ENCODE measurements around the gene HOXC10.
A peak's percentile ranks its signal among the peaks of the same experiment; 100 is the strongest.

The HOXC10 gene

DNA sequence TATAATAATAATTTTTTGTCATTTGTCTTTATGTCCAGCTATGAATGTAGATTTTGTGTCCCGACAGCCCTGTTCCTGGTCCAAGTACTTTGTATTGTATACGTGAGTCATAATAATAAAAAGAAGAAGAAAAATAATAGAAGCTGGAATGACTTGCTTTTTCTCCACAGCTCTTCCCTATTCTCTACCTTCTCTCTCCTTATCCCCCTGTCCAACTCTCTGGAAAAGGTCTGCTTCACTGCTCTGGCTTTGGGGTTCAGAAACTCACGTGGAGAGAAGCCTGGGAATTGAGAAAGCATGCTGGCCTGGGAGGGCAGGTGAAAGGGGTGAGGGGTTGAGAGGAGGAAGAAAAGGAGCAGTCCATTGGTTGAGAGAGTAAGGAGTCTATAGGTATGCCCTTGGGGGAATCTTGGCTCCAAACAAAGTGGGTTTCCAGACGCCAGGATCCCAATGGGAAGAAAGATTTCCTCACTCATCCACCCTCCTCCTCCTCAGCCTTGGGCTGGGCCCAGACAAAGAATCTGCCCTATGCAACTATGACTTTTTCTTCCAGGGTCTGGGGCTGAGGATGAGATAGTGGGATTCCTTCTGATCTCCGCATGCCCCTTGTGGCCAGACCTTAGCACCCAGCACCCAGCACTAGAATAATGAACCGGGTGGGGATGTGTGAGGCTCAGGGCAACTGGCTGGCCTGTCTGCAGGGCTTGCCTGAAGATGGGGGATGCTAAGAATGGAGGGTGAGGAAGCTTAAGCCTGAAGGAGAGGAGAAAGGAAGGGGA lies 27.9 kb downstream of the HOXC10 start:
- no peak for DNase-seq (ENCODE audit: extremely low read depth, insufficient read length)
- Histone ChIP-seq H3K27me3 (replicated peaks; ENCODE audit: control insufficient read depth, insufficient read depth, low read length) (peaks cover 3% of the 10 kb centered on the region), H3K36me3 (ENCODE audit: control insufficient read depth, insufficient read depth, low read length) (no peaks in the 10 kb centered on the region), H3K4me3 (replicated peaks; ENCODE audit: low read depth, low read length) (no peak overlapping the region)
- TF ChIP-seq, protein P1, sequence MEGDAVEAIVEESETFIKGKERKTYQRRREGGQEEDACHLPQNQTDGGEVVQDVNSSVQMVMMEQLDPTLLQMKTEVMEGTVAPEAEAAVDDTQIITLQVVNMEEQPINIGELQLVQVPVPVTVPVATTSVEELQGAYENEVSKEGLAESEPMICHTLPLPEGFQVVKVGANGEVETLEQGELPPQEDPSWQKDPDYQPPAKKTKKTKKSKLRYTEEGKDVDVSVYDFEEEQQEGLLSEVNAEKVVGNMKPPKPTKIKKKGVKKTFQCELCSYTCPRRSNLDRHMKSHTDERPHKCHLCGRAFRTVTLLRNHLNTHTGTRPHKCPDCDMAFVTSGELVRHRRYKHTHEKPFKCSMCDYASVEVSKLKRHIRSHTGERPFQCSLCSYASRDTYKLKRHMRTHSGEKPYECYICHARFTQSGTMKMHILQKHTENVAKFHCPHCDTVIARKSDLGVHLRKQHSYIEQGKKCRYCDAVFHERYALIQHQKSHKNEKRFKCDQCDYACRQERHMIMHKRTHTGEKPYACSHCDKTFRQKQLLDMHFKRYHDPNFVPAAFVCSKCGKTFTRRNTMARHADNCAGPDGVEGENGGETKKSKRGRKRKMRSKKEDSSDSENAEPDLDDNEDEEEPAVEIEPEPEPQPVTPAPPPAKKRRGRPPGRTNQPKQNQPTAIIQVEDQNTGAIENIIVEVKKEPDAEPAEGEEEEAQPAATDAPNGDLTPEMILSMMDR (IDR thresholded peaks at IDR 0.05; ENCODE audit: insufficient read depth, low read length, poor library complexity, severe bottlenecking) = peak; percentile 17

DNA sequence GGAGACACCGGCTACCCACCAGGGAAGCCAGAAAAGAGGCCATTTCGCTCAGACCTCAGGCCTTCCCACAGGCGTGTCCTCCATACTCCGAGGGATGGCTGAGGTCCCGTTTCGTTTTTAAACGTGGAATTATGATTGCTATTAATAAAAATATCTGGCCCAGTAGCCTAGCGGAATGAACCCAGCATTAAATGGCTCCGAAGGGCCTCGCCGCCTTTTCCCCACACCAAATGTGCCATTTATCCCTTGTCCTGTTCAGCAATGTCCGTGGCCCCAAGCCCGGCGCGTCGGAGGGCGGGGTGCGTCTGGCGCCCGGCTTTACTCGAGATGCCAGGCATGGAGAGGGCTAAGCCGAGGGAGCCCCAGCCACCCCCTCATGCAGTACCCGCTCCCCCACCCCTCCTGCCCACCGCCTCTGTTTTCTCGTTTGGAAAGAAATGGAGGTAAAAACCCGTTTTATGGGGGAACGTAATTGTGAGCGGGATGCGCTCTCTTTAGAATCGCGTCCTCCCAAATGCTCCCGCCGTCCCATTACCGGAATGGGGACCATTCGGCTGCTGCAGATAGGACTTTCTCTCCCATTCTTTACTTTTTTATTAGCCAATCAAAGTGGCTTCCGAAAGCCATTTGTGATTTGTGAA lies 29.6 kb downstream of the HOXC10 start:
- H3K27me3 ChIP-seq (replicated peaks; ENCODE audit: control insufficient read depth, insufficient read depth, low read length) = peaks cover 3% of the 10 kb centered on the region
- no peak for DNase-seq (ENCODE audit: extremely low read depth, insufficient read length)
- TF ChIP-seq, protein P1 (IDR thresholded peaks at IDR 0.05; ENCODE audit: insufficient read depth, low read length, poor library complexity, severe bottlenecking) = no peak
- no peaks in the 10 kb centered on the region for H3K36me3 ChIP-seq (ENCODE audit: control insufficient read depth, insufficient read depth, low read length)
- no peak overlapping the region for H3K4me3 ChIP-seq (replicated peaks; ENCODE audit: low read depth, low read length)

DNA sequence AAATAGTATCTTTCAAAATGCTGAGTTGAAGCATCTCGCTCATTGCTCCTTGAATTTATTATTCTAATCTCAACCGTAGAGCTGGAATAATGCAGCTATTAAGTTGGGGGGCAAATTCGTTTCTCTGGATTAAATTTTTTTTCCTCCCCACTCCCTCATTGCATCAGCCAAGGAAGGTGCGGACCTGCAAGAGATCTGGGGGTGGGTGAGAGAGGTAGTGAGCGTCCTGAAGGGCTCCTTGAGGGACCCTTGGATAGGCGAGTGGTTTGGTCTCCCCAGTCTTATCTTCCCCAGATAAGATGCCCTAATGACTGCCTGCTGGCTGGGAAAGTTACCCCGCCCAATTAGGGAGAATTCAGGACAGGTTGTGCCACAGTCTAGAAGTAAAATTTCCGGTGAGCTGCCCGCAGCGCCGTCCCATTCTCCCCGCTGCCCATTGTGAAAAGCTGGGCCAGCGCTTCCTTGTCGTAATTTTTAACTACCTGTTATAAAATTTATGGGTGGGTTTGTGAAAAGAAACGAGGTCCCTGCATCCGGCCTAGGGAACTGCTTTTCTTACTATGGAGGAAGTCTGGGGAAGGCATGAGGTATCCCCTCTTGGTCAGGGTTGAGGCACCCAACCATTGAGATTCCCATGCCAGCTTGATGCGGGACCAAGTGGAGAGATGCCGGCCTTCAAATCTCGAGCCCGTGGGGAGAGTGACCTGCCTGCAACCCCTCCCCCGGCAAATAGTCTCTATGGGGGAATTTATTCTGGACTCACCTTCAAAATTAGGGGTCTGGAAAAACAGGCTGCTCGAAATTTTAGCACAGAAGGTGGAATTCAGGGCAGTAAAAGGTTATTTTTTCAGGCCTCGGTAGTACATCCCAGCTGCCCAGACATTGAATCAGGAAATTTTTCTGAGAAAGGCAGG lies 30.3 kb downstream of the HOXC10 start:
- H3K4me3 ChIP-seq (replicated peaks; ENCODE audit: low read depth, low read length) = no peak overlapping the region
- DNase-seq (ENCODE audit: extremely low read depth, insufficient read length) = no peak
- no peaks in the 10 kb centered on the region for H3K36me3 ChIP-seq (ENCODE audit: control insufficient read depth, insufficient read depth, low read length)
- H3K27me3 ChIP-seq (replicated peaks; ENCODE audit: control insufficient read depth, insufficient read depth, low read length) = peaks cover 1% of the 10 kb centered on the region
- TF ChIP-seq, protein P1 (IDR thresholded peaks at IDR 0.05; ENCODE audit: insufficient read depth, low read length, poor library complexity, severe bottlenecking) = no peak

DNA sequence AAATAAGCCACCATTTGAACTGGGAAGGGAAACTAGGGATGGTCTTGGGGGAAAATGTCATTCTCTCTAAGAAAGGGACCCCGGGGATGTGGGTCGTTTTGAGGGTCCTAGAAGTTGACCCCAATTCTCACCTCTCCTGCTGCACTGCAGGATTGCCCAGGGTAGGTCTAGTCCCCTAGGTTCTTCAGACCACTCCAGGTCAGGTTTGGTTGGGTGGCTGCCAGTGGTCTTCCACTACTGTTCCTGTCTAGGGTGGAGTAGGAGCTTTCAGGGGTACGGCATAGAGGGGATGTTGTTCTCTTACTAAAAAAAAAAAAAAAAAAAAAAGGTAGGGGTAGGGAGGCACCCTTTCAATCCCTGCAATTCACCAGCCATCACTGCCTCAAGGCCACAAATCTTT lies 31.1 kb downstream of the HOXC10 start:
- no peak for DNase-seq (ENCODE audit: extremely low read depth, insufficient read length)
- no peaks in the 10 kb centered on the region for H3K36me3 ChIP-seq (ENCODE audit: control insufficient read depth, insufficient read depth, low read length)
- TF ChIP-seq, protein P1 (IDR thresholded peaks at IDR 0.05; ENCODE audit: insufficient read depth, low read length, poor library complexity, severe bottlenecking) = no peak
- H3K4me3 ChIP-seq (replicated peaks; ENCODE audit: low read depth, low read length) = no peak overlapping the region
- peaks cover 1% of the 10 kb centered on the region for H3K27me3 ChIP-seq (replicated peaks; ENCODE audit: control insufficient read depth, insufficient read depth, low read length)

DNA sequence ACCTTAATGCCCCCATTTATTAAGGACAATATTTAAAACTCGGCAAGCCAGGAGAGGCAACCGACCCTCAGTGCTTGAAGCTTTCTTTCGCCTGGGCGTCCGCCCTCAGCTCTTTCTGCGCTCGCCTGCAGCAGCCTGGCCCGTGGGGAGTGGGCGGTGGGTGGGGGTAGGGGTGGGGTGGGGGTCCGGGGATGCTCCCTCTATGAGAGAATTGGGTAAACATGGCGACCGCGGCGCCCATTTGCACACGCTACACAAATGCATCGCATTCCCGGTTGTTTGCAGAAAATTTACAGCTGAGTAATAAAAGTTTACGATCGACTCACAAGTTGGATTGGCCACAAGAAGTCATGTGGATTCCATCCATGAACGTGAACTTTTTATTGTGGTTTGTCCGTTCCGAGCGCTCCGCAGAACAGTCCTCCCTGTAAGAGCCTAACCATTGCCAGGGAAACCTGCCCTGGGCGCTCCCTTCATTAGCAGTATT lies 31.6 kb downstream of the HOXC10 start:
- TF ChIP-seq, protein P1 (IDR thresholded peaks at IDR 0.05; ENCODE audit: insufficient read depth, low read length, poor library complexity, severe bottlenecking) = no peak
- H3K27me3 ChIP-seq (replicated peaks; ENCODE audit: control insufficient read depth, insufficient read depth, low read length) = peaks cover 1% of the 10 kb centered on the region
- H3K36me3 ChIP-seq (ENCODE audit: control insufficient read depth, insufficient read depth, low read length) = no peaks in the 10 kb centered on the region
- no peak for DNase-seq (ENCODE audit: extremely low read depth, insufficient read length)
- no peak overlapping the region for H3K4me3 ChIP-seq (replicated peaks; ENCODE audit: low read depth, low read length)
